Lower leg skin (tissue), 3 donors: ENCODE results near the gene EMSY.

Experiments used
- CTCF ChIP-seq, 3 donors: fragments of 450-650 bp; IDR thresholded peaks; one replicate each; pipeline ENCODE4 v1.5.1; 2016; ENCODE audit warnings: antibody characterized with exemption in 3 of 3, mild to moderate bottlenecking in 3 of 3, moderate library complexity in 2 of 3
- POLR2A ChIP-seq, 2 donors: fragments of 450-650 bp; IDR thresholded peaks; one replicate each; pipeline ENCODE4 v1.6.1; 2016 to 2017; ENCODE audit warnings: antibody characterized with exemption in 2 of 2, mild to moderate bottlenecking in 1 of 2, moderate library complexity in 1 of 2

GRCh38 chr11:76589477-76589876, 144.7 kb downstream of the EMSY start:
- TF ChIP-seq CTCF (IDR thresholded peaks at IDR 0.05) (no peak), POLR2A (IDR thresholded peaks at IDR 0.05) (no peak)
